Mesothelial cell of epicardium (in vitro differentiated cells): ENCODE measurements around the gene GHRL. TPM values are rescaled to one million over a fixed set of nuclear protein-coding genes. Genes with fewer than 3 reads are reported as not detected.

Source experiments
- DNase-seq, 2 experiments: peaks; one replicate each; pipeline ENCODE4 v3.0.0; 2021; ENCODE audit warnings: low spot score in 2 of 2; ENCODE audit not compliant: unreplicated experiment in 2 of 2
- H3K27ac Mint-ChIP-seq: 2 replicates; pipeline ENCODE4 v1.8.0; 2021; ENCODE audit warnings: mixed read lengths
- H3K27me3 Mint-ChIP-seq: 2 replicates; pipeline ENCODE4 v1.8.0; 2021; ENCODE audit warnings: low read depth, mixed read lengths
- H3K36me3 Mint-ChIP-seq: 2 replicates; pipeline ENCODE4 v1.8.0; 2021; ENCODE audit warnings: mixed read lengths
- H3K4me1 Mint-ChIP-seq: 2 replicates; pipeline ENCODE4 v1.8.0; 2021; ENCODE audit warnings: mixed read lengths
- H3K4me3 Mint-ChIP-seq: 2 replicates; pipeline ENCODE4 v1.8.0; 2021; ENCODE audit warnings: mild to moderate bottlenecking, moderate library complexity, mixed read lengths
- H3K9me3 Mint-ChIP-seq: 2 replicates; pipeline ENCODE4 v1.8.0; 2021; ENCODE audit warnings: mixed read lengths
- total RNA-seq: library from RNA; stranded (reverse); gene quantifications from 3 replicates; pipeline ENCODE4 v1.2.1, GENCODE V29; 2021
- TF ChIP-seq, protein P1 (sequence below): fragments of 200-600 bp; sonication (generic); IDR thresholded peaks from one replicate; pipeline ENCODE4 v1.5.0; 2021; ENCODE audit warnings: antibody characterized with exemption; ENCODE audit not compliant: unreplicated experiment

GHRL gene
- total RNA-seq, 1 donor from 2014 or later = 0.96 TPM

- H3K4me3 Mint-ChIP-seq = no peak overlapping the region
- no peaks in the 10 kb centered on the region for H3K4me1 Mint-ChIP-seq
- no peaks in the 10 kb centered on the region for H3K9me3 Mint-ChIP-seq
- peaks cover 85% of the 10 kb centered on the region for H3K27me3 Mint-ChIP-seq
- DNase-seq = no peak
- H3K27ac Mint-ChIP-seq = no peak overlapping the region
- TF ChIP-seq, protein P1, sequence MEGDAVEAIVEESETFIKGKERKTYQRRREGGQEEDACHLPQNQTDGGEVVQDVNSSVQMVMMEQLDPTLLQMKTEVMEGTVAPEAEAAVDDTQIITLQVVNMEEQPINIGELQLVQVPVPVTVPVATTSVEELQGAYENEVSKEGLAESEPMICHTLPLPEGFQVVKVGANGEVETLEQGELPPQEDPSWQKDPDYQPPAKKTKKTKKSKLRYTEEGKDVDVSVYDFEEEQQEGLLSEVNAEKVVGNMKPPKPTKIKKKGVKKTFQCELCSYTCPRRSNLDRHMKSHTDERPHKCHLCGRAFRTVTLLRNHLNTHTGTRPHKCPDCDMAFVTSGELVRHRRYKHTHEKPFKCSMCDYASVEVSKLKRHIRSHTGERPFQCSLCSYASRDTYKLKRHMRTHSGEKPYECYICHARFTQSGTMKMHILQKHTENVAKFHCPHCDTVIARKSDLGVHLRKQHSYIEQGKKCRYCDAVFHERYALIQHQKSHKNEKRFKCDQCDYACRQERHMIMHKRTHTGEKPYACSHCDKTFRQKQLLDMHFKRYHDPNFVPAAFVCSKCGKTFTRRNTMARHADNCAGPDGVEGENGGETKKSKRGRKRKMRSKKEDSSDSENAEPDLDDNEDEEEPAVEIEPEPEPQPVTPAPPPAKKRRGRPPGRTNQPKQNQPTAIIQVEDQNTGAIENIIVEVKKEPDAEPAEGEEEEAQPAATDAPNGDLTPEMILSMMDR = no peak
- H3K36me3 Mint-ChIP-seq = no peaks in the 10 kb centered on the region
Measured at GRCh38 chr3:10331320-10331719, 38.6 kb upstream of the GHRL start.

DNA sequence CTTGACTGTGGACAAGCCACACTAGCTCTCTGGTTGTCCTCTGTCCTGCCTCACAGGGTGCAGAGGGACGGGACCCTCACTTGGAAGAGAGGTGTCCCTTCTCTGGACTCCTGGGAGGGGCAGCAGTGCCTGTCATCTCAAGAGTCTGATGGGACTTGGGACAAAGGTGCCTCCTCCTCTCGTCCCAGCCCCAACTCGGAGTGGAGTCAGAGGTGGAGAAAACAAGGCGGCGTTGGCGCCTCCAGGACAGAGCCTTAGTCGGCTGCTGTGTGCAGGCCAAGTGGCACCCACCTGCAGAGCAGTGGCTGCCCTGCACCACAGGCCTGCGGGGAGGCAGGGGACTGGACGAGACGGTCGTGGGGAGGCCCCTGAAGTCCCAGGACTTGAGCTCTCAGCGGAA, 37.6 kb upstream of the GHRL start:
- Mint-ChIP-seq H3K36me3 (no peaks in the 10 kb centered on the region), H3K4me1 (no peaks in the 10 kb centered on the region), H3K9me3 (no peaks in the 10 kb centered on the region), H3K27me3 (peaks cover 93% of the 10 kb centered on the region), H3K4me3 (no peak overlapping the region), H3K27ac (no peak overlapping the region)
- TF ChIP-seq, protein P1 = no peak
- DNase-seq = no peak

DNA sequence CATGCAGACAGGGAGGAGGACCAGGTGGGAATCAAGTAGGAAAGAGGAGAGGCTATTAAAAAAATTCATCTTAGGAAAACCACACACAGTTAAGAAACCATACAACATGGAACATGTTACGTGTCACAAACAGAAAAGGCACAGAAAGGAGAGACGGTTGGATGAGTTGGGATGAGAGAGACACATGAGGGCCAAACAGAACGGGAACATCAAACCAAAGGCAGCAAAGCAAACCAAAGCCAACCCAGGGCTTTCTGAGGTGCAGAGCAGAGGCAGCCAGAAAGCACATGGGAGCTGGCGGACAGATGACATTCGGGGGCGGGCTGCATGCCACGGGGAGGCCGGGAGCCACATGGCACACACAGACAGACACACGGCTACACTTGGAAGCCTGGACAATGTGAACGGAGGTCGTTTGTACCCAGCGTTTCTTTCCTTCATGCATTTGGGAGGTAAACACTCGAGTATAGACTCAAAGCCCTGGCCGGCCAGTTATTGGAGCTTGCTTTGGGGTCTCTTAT, 36.8 kb upstream of the GHRL start:
- TF ChIP-seq, protein P1 = no peak
- Mint-ChIP-seq H3K9me3 (no peaks in the 10 kb centered on the region), H3K27ac (no peak overlapping the region), H3K27me3 (peaks cover 95% of the 10 kb centered on the region), H3K4me1 (no peaks in the 10 kb centered on the region), H3K4me3 (no peak overlapping the region), H3K36me3 (no peaks in the 10 kb centered on the region)
- no peak for DNase-seq

DNA sequence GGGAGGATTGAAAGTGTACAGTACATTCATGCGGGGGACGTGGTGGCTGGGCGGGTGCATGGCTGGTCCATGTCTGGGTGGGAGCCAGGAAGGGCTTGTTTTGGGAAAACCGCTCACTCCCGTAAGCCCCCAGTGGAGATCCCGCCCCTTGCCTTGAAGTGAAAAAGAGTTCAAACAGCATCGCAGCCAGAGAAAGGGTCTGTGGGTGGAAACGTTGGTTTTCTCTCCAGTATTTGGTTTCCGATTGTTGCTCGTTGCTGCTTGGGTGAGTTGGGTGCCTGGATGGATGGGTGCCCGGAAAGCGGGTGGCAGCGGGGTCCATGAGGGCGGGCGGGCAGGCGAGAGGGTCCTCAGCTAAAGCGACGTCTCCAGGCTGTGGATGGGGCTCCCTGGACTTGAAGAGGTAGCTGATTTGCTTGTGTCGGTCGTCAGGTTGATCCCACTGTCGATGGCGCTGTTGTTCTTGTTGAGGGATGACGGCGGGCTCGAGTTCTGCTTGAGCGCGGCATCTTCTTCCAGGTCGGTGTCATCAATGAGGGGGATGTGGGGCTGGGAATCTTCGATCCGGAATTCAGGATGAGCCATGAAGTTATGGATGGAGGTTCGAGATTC, 35.8 kb upstream of the GHRL start:
- Mint-ChIP-seq H3K4me3 (no peak overlapping the region), H3K27ac (no peak overlapping the region), H3K27me3 (peaks cover 96% of the 10 kb centered on the region), H3K9me3 (no peaks in the 10 kb centered on the region), H3K4me1 (no peaks in the 10 kb centered on the region), H3K36me3 (no peaks in the 10 kb centered on the region)
- TF ChIP-seq, protein P1 = no peak
- no peak for DNase-seq

DNA sequence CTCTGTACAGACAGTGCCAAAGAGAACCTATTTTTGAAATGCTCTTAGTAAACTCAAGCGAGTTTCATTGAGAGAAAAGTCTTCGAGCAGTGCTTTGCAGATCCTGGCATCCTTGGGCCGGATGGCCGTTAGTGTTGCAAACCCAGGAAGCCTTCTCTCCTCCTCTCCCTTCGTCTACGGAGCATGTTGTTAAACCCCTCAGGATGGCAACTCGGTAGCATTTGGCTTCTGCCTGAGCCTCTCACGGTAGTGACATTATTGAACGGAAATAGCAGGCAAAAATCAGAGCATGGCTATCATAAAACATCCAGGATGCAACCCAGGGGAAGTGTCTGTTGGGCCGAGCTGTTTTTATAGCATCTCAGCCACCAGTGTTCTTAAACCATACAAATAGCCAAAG, 34.8 kb upstream of the GHRL start:
- Mint-ChIP-seq H3K4me3 (no peak overlapping the region), H3K36me3 (no peaks in the 10 kb centered on the region), H3K27ac (no peak overlapping the region), H3K9me3 (no peaks in the 10 kb centered on the region), H3K27me3 (peaks cover 90% of the 10 kb centered on the region), H3K4me1 (no peaks in the 10 kb centered on the region)
- DNase-seq = no peak
- TF ChIP-seq, protein P1 = no peak
